ENCODE results near the gene NR3C2.

Gene NR3C2

DNA sequence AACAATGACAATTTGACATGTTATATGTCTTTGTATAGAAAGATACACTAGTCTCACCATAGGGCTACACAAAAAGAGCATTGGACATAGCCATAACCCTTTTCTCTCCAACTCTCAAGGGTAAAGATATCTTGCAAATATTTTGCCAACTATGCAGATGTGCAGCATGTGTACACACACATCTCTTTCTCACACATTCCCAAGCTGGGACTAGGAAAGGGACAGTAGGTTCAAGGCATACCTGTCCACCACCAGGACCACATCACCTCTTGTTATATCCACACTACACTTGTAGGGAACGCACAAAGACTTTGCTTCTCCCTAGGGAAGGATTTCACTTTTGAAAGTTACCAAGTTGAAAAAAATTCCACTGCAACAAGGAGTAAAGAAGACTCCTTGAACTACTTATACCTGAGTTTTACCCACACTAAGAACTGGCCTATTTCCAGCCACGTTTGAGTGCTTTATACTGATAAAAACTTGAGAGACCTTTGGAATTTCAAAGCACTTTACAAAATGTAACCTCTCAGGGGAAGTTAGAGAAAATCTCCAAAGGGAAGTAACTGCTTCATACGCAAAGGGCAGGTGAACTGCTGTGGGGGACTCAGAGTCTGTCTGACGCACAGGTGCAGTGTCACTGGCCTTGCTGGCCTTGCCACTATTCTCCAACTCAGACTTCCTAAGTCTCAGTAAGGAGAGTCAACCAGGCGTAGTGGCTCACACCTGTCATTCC lies 36.9 kb downstream of the NR3C2 start:
- H3K4me3 ChIP-seq (ENCODE audit: control insufficient read depth, low read depth, low read length) = no peak overlapping the region
- TF ChIP-seq, protein P1, sequence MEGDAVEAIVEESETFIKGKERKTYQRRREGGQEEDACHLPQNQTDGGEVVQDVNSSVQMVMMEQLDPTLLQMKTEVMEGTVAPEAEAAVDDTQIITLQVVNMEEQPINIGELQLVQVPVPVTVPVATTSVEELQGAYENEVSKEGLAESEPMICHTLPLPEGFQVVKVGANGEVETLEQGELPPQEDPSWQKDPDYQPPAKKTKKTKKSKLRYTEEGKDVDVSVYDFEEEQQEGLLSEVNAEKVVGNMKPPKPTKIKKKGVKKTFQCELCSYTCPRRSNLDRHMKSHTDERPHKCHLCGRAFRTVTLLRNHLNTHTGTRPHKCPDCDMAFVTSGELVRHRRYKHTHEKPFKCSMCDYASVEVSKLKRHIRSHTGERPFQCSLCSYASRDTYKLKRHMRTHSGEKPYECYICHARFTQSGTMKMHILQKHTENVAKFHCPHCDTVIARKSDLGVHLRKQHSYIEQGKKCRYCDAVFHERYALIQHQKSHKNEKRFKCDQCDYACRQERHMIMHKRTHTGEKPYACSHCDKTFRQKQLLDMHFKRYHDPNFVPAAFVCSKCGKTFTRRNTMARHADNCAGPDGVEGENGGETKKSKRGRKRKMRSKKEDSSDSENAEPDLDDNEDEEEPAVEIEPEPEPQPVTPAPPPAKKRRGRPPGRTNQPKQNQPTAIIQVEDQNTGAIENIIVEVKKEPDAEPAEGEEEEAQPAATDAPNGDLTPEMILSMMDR (conservative IDR thresholded peaks at IDR 0.05; ENCODE audit: control insufficient read depth, insufficient read depth, low read depth, low read length) = no peak
- no peak for DNase-seq (ENCODE audit: low read depth)

DNA sequence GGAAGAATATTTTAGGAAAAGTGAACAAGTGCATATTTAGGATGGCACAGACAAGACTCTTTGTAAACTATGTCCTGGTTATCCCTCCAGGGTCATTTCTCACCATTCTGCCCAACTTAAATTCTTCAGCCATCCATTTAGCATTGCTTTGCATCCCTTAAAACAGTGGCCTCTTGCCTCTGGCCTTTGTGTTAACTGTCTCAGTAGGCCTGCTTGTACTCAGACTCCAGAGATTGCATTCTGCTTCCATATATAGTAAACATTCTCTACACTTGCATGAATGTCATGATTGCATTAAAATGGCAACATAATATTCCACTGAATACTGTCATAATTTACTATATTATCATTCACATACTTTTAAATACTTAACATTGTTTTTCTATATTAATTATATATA lies 43.2 kb downstream of the NR3C2 start:
- H3K4me3 ChIP-seq (ENCODE audit: control insufficient read depth, low read depth, low read length) = no peak overlapping the region
- no peak for DNase-seq (ENCODE audit: low read depth)
- TF ChIP-seq, protein P1 (conservative IDR thresholded peaks at IDR 0.05; ENCODE audit: control insufficient read depth, insufficient read depth, low read depth, low read length) = no peak

DNA sequence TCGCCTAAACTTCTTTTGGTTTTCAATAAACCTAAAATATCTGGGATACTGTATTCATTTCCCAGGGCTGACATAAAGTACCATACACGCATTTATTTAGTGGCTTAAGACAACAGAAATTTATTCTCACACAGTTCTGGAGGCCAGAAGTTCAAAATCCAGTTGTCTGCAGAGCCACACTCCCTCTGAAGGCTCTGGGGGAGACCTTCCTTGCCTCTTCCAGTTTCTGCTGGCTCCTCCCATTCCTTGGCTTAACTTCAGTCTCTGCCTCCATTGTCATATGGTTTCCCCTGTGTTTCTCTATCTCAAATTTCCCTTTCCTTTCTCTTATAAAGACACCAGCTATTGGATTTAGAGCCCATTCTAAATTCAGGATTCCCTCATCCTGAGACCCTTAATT lies 44.4 kb downstream of the NR3C2 start:
- TF ChIP-seq, protein P1 (conservative IDR thresholded peaks at IDR 0.05; ENCODE audit: control insufficient read depth, insufficient read depth, low read depth, low read length) = no peak
- DNase-seq (ENCODE audit: low read depth) = no peak
- H3K4me3 ChIP-seq (ENCODE audit: control insufficient read depth, low read depth, low read length) = no peak overlapping the region

DNA sequence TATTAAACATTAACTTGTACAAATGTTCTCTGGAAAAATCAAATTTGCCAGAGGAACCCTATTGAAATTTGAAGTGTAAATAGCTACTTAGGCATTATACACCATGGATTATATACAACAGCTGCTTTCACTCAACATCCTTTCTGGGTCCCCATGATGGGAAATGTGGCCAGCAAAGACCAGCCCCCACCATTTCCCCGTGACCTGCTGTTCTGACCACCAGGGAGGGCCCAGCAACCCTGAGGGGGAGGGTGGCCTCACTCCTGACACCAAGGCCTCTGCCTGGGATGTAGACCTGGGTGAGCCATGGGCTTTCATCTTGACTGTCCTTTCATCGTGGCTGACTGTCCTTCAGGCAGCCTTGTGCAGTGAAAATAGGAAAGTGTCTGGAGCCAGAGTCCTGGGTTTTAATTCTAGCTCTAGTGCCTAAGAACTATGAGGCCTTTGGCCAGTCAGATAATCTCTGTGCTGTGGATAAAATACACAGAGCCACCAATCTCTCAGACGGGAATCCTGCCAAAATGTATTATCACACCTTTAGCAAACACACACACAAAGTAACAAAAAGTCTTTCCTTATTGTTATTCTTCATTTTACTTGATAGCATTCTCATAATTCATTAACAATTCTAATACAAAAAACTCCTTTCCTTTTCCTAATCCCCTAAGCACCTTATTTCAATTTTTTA lies 45.1 kb downstream of the NR3C2 start:
- no peak overlapping the region for H3K4me3 ChIP-seq (ENCODE audit: control insufficient read depth, low read depth, low read length)
- DNase-seq (ENCODE audit: low read depth) = no peak
- TF ChIP-seq, protein P1 (conservative IDR thresholded peaks at IDR 0.05; ENCODE audit: control insufficient read depth, insufficient read depth, low read depth, low read length) = no peak

DNA sequence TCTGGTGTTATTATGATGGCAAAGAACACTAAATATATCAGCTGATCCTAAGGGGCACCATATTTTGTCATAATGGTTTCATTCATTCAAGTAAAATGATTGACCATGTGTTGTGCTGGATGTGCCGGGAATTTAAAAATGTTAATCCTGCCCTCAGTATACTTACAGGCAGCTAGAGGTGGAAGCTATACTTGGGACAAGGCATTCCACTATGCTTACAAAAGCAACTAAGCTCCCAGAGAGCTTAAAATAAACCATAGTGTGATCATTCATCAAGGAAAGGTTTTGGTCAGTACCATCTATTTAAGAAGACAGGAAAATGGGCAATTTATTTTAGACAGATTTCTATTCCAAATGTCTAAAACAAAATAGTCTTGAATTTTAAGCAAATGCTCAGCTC lies 46.4 kb downstream of the NR3C2 start:
- DNase-seq (ENCODE audit: low read depth) = no peak
- TF ChIP-seq, protein P1 (conservative IDR thresholded peaks at IDR 0.05; ENCODE audit: control insufficient read depth, insufficient read depth, low read depth, low read length) = no peak
- no peak overlapping the region for H3K4me3 ChIP-seq (ENCODE audit: control insufficient read depth, low read depth, low read length)

DNA sequence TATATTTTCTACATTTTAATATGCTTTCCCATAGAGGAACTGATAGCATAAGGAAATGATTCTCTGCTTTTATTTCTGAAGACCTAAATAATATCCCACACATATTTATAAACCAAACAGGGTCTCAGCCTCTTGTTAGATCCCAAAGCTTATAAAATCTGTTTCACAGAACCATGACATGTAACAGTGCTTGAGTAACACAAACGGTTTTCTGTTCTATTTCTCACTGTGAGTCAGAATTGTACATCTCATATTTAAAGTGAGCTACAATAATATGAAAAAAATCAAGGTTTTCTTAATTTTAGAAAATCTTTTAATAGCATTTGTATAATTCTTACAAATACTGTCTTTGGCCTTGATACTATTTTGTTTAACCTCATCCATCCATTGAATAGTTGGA lies 51.2 kb downstream of the NR3C2 start:
- peak; percentile 3 for DNase-seq (ENCODE audit: low read depth)
- TF ChIP-seq, protein P1 (conservative IDR thresholded peaks at IDR 0.05; ENCODE audit: control insufficient read depth, insufficient read depth, low read depth, low read length) = no peak
- H3K4me3 ChIP-seq (ENCODE audit: control insufficient read depth, low read depth, low read length) = no peak overlapping the region
